ENCODE data around the gene NDRG3. TPM values are rescaled to one million over a fixed set of nuclear protein-coding genes. Genes with fewer than 3 reads are reported as not detected.

NDRG3 gene
- total RNA-seq, 4 donors from 2014 or later: 19.2 to 24.2 (median 22.7) TPM

GRCh38 chr20:36632487-36633284 is 113.2 kb downstream of the NDRG3 start:
- no peak for DNase-seq (ENCODE audit: low spot score in 2 of 2)
- H3K27me3 ChIP-seq: no peaks in the 10 kb centered on the region
- TF ChIP-seq POLR2AphosphoS5 (IDR thresholded peaks at IDR 0.05) (no peak), POLR2A (IDR thresholded peaks at IDR 0.05) (no peak), EP300 (IDR thresholded peaks at IDR 0.05) (no peak)
- TF ChIP-seq, protein P1, sequence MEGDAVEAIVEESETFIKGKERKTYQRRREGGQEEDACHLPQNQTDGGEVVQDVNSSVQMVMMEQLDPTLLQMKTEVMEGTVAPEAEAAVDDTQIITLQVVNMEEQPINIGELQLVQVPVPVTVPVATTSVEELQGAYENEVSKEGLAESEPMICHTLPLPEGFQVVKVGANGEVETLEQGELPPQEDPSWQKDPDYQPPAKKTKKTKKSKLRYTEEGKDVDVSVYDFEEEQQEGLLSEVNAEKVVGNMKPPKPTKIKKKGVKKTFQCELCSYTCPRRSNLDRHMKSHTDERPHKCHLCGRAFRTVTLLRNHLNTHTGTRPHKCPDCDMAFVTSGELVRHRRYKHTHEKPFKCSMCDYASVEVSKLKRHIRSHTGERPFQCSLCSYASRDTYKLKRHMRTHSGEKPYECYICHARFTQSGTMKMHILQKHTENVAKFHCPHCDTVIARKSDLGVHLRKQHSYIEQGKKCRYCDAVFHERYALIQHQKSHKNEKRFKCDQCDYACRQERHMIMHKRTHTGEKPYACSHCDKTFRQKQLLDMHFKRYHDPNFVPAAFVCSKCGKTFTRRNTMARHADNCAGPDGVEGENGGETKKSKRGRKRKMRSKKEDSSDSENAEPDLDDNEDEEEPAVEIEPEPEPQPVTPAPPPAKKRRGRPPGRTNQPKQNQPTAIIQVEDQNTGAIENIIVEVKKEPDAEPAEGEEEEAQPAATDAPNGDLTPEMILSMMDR (IDR thresholded peaks at IDR 0.05): no peak
- H3K4me1 ChIP-seq: no peaks in the 10 kb centered on the region
- WGBS: 90% methylated on average over 10 of the region's 14 CpGs
- no peaks in the 10 kb centered on the region for H3K9me3 ChIP-seq
- H3K4me3 ChIP-seq: no peak overlapping the region
- no peaks in the 10 kb centered on the region for H3K36me3 ChIP-seq
- no peak overlapping the region for H3K27ac ChIP-seq

- H3K4me1 ChIP-seq: no peaks in the 10 kb centered on the region
- TF ChIP-seq POLR2A (IDR thresholded peaks at IDR 0.05) (no peak), POLR2AphosphoS5 (IDR thresholded peaks at IDR 0.05) (no peak), EP300 (IDR thresholded peaks at IDR 0.05) (no peak)
- H3K9me3 ChIP-seq: no peaks in the 10 kb centered on the region
- no peaks in the 10 kb centered on the region for H3K27me3 ChIP-seq
- 83% methylated on average over 3 of the region's 3 CpGs for WGBS
- no peaks in the 10 kb centered on the region for H3K36me3 ChIP-seq
- no peak overlapping the region for H3K4me3 ChIP-seq
- H3K27ac ChIP-seq: no peak overlapping the region
- no peak for DNase-seq (ENCODE audit: low spot score in 2 of 2)
Observed at GRCh38 chr20:36632147-36632486, 113.8 kb downstream of the NDRG3 start.

DNA sequence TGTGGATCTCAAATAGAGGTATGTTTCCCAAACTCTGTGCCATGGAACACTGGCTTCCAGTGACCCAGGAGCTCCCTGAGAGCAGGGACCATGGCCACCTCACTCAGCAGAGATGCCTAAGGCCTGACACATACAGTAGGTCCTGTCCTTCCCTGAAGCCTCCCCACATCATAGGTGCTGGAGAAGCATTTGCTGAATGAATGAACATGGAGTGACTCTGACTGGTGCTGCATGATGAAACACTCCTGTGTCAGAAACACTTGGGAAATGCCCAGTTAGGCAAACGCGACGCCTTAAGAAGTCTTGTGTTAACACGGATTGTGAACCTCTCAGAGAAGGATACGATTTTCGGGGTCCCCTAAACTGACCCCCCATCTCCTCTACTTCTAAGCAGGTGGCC is 114.2 kb downstream of the NDRG3 start:
- no peak for DNase-seq (ENCODE audit: low spot score in 2 of 2)
- no peaks in the 10 kb centered on the region for H3K36me3 ChIP-seq
- TF ChIP-seq POLR2AphosphoS5 (IDR thresholded peaks at IDR 0.05) (no peak), EP300 (IDR thresholded peaks at IDR 0.05) (no peak)
- TF ChIP-seq, protein P1 (IDR thresholded peaks at IDR 0.05): no peak
- no peaks in the 10 kb centered on the region for H3K9me3 ChIP-seq
- H3K27ac ChIP-seq: no peak overlapping the region
- no peaks in the 10 kb centered on the region for H3K4me1 ChIP-seq
- H3K4me3 ChIP-seq: no peak overlapping the region
- WGBS: 93% methylated on average over 6 of the region's 6 CpGs
- no peaks in the 10 kb centered on the region for H3K27me3 ChIP-seq

DNA sequence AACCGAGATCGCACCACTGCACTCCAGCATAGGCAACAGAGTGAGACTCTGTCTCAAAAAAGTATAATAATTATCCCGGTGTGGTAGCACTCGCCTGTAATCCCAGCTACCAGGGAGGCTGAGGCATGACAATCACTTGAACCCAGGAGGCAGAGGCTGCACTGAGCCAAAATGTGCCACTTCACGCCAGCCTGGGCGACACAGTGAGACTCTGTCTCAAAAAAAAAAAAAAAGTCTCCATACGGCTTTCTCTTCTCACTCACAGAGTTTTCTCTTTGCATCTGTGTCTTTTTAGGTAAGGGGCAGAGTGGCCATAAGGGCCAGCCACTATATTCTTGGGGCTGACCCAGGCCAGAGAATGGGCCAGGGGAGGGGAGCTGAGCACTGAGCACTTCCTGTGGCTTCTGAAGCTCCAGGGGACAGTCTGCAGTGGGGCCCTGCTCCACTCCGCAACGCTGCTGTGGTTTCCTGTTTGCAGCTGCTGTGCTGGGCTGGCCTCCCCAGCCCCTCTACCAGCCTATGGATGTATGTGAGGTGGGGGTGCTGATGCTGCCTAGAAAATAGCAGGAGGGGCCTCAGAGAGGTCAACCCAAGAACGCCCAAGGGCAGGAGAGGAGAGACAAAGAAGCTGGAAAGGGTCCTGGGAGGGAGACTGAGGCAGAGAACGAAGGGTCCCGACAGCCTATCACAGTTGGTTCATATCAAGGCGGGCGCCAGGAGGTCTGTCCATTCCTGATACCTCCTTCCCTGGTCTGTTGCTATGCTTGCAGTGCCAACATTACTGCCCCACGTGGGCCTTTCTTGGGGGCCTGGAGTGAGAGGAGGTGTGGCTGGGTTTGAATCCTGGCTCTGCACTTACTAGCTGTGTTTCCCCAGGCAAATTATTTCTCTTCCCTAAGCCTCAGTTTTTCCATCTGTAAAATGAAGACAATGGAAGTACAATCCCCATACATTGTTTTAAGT is 115.9 kb downstream of the NDRG3 start:
- TF ChIP-seq EP300 (IDR thresholded peaks at IDR 0.05) (no peak), POLR2AphosphoS5 (IDR thresholded peaks at IDR 0.05) (no peak)
- TF ChIP-seq, protein P1 (IDR thresholded peaks at IDR 0.05): no peak
- Histone ChIP-seq H3K27me3 (no peaks in the 10 kb centered on the region), H3K4me3 (no peak overlapping the region), H3K27ac (no peak overlapping the region), H3K36me3 (no peaks in the 10 kb centered on the region), H3K9me3 (no peaks in the 10 kb centered on the region), H3K4me1 (no peaks in the 10 kb centered on the region)
- 73% methylated on average over 15 of the region's 15 CpGs for WGBS
- DNase-seq (ENCODE audit: low spot score in 2 of 2): no peak

DNA sequence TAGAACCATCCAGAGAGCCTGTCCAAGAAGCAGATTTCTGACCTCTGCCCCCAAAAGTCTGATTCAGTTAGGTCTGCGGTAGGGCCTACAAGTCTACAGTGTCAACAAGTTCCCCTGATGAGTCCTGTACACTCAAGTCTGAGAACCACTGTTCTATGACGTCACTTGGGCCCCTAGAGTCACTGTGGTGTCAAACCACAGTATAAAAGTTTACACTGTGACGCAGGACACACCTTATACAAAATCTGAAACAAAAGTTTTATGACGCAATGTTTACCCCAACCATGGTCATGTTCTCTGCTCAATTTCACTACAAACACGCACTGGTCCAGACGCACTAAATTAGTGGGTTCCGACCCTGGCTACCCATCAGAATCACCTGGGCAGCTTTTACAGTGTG is 117.8 kb downstream of the NDRG3 start:
- no peaks in the 10 kb centered on the region for H3K36me3 ChIP-seq
- no peaks in the 10 kb centered on the region for H3K9me3 ChIP-seq
- H3K4me1 ChIP-seq: peaks cover 8% of the 10 kb centered on the region
- WGBS: 95% methylated on average over 7 of the region's 7 CpGs
- no peak for DNase-seq (ENCODE audit: low spot score in 2 of 2)
- no peak overlapping the region for H3K4me3 ChIP-seq
- no peak overlapping the region for H3K27ac ChIP-seq
- no peaks in the 10 kb centered on the region for H3K27me3 ChIP-seq
- TF ChIP-seq, protein P1 (IDR thresholded peaks at IDR 0.05): no peak
- TF ChIP-seq EP300 (IDR thresholded peaks at IDR 0.05) (no peak), POLR2A (IDR thresholded peaks at IDR 0.05) (no peak), POLR2AphosphoS5 (IDR thresholded peaks at IDR 0.05) (no peak)
